Endothelial cell (in vitro differentiated cells): ENCODE results near the gene ATP6V0E2. TPM values are rescaled to one million over a fixed set of nuclear protein-coding genes. Genes with fewer than 3 reads are reported as not detected.

Experiments used
- DNase-seq: peaks from one replicate; pipeline ENCODE4 v3.0.0; 2021; ENCODE audit warnings: low spot score
- H3K27ac Mint-ChIP-seq: one replicate; pipeline ENCODE4 v1.8.0; 2021; ENCODE audit warnings: mixed read lengths, inconsistent platforms; ENCODE audit not compliant: unreplicated experiment
- H3K27me3 Mint-ChIP-seq: one replicate; pipeline ENCODE4 v1.8.0; 2021; ENCODE audit warnings: mild to moderate bottlenecking, moderate library complexity, mixed read lengths, inconsistent platforms; ENCODE audit not compliant: unreplicated experiment
- H3K36me3 Mint-ChIP-seq: one replicate; pipeline ENCODE4 v1.8.0; 2021; ENCODE audit warnings: mild to moderate bottlenecking, low read depth, mixed read lengths, inconsistent platforms; ENCODE audit not compliant: unreplicated experiment
- H3K4me1 Mint-ChIP-seq: one replicate; pipeline ENCODE4 v1.8.0; 2021; ENCODE audit warnings: mild to moderate bottlenecking, mixed read lengths, inconsistent platforms; ENCODE audit not compliant: unreplicated experiment
- H3K4me3 Mint-ChIP-seq: one replicate; pipeline ENCODE4 v1.8.0; 2021; ENCODE audit warnings: mild to moderate bottlenecking, mixed read lengths, inconsistent platforms; ENCODE audit not compliant: unreplicated experiment
- H3K9me3 Mint-ChIP-seq: one replicate; pipeline ENCODE4 v1.8.0; 2021; ENCODE audit warnings: mixed read lengths, inconsistent platforms; ENCODE audit not compliant: unreplicated experiment
- total RNA-seq: library from RNA; stranded (reverse); fragmentation: NEBNext Ultra II Directional; extraction: Animal tissue kit (Norgen Biotek cat#: 25700); gene quantifications from one replicate; pipeline ENCODE4 v1.2.1, GENCODE V29; 2021; ENCODE audit not compliant: unreplicated experiment
- TF ChIP-seq, protein P1 (sequence below): fragments of 200-600 bp; sonication (generic); IDR thresholded peaks from one replicate; pipeline ENCODE4 v1.5.0; 2021; ENCODE audit warnings: antibody characterized with exemption; ENCODE audit not compliant: unreplicated experiment

ATP6V0E2 gene
- total RNA-seq, 1 donor from 2014 or later, result 18.5 TPM

DNA sequence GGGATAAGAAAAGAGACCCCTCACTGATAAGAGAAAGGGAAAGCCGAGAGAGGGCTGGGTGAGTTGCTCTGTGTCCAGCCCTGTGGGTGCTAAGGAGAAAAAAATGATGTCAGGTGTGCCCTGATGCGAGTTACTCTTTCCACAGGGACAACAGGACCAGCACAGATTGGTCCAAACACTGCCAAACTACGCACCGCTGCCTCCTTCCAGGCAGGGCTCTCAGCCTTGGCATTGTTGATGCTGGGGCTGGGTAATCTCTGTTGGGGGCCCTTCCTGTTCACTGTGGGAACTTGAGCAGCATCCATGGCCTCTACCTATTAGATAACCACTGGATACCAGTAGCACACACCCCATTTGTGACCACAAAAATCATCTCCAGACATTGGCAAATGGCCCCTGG is 10.3 kb upstream of the ATP6V0E2 start:
- DNase-seq, result no peak
- Mint-ChIP-seq H3K36me3 (peaks cover 21% of the 10 kb centered on the region), H3K9me3 (no peaks in the 10 kb centered on the region), H3K4me3 (no peak overlapping the region), H3K27me3 (peaks cover 8% of the 10 kb centered on the region), H3K27ac (no peak overlapping the region), H3K4me1 (peaks cover 12% of the 10 kb centered on the region)
- TF ChIP-seq, protein P1, sequence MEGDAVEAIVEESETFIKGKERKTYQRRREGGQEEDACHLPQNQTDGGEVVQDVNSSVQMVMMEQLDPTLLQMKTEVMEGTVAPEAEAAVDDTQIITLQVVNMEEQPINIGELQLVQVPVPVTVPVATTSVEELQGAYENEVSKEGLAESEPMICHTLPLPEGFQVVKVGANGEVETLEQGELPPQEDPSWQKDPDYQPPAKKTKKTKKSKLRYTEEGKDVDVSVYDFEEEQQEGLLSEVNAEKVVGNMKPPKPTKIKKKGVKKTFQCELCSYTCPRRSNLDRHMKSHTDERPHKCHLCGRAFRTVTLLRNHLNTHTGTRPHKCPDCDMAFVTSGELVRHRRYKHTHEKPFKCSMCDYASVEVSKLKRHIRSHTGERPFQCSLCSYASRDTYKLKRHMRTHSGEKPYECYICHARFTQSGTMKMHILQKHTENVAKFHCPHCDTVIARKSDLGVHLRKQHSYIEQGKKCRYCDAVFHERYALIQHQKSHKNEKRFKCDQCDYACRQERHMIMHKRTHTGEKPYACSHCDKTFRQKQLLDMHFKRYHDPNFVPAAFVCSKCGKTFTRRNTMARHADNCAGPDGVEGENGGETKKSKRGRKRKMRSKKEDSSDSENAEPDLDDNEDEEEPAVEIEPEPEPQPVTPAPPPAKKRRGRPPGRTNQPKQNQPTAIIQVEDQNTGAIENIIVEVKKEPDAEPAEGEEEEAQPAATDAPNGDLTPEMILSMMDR, result no peak

GRCh38 chr7:149864023-149864422 is 9.7 kb upstream of the ATP6V0E2 start:
- Mint-ChIP-seq H3K4me3 (no peak overlapping the region), H3K4me1 (peaks cover 9% of the 10 kb centered on the region), H3K27ac (no peak overlapping the region), H3K9me3 (no peaks in the 10 kb centered on the region), H3K36me3 (peaks cover 21% of the 10 kb centered on the region), H3K27me3 (peaks cover 8% of the 10 kb centered on the region)
- DNase-seq, result no peak
- TF ChIP-seq, protein P1, result no peak

GRCh38 chr7:149864751-149865150 is 9.0 kb upstream of the ATP6V0E2 start:
- Mint-ChIP-seq H3K27ac (no peak overlapping the region), H3K4me1 (peaks cover 9% of the 10 kb centered on the region), H3K4me3 (no peak overlapping the region), H3K36me3 (peaks cover 15% of the 10 kb centered on the region), H3K27me3 (peaks cover 11% of the 10 kb centered on the region), H3K9me3 (no peaks in the 10 kb centered on the region)
- no peak for DNase-seq
- TF ChIP-seq, protein P1, result no peak

DNA sequence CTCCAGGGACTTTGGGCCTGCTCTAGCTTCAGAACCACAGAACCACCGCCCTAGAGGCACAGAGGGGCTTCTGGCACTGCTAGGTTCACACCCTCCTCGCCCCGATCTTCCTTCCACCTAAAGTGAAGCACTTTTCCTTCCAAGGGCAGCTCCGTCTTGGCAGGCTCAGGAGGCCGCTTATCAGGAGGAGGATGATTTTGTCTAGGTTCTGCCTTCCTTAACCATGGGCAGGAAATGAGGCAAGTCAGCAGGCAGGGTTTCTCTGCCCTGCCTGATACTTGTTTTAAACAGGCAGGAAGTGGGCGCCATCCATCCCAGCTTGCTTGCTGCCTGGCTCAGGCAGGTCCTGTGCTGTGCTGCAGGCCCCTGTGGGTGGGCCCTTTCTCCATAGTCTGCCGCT is 8.3 kb upstream of the ATP6V0E2 start:
- peaks cover 16% of the 10 kb centered on the region for H3K4me1 Mint-ChIP-seq
- H3K27me3 Mint-ChIP-seq, result peaks cover 8% of the 10 kb centered on the region
- H3K9me3 Mint-ChIP-seq, result no peaks in the 10 kb centered on the region
- TF ChIP-seq, protein P1, result no peak
- H3K4me3 Mint-ChIP-seq, result no peak overlapping the region
- H3K27ac Mint-ChIP-seq, result no peak overlapping the region
- peaks cover 8% of the 10 kb centered on the region for H3K36me3 Mint-ChIP-seq
- no peak for DNase-seq

DNA sequence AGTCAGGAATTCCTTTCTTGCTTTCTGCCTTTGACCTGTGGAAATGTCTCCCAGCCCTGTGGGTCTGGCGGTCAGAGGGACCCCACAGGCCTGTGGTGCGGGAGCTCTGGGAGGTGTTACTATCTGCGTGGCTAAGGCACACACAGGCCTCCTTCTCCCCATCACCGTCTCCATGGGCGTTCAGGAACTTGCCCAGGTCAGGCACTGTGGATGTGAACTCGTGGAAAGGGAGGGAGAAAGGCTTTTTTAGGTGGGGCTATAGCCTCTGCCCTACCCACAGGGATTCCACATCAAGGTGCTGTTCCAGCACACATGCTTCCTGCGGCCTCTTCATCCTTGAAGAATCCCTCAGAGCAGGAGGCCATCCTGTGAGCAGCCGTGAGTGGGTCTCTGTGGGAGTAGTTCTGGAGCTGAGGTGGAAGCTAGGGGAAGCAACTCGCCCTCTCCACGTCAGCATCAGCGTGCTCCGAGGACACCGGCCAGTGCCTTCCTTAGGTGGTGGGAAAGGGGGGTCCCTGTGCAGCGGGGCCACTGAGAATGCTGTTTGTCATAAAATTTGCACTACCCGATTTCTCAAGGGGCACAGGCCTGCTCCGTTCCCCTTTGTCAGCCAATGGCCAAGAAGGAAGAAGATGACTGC is 7.5 kb upstream of the ATP6V0E2 start:
- H3K4me1 Mint-ChIP-seq, result peaks cover 23% of the 10 kb centered on the region
- no peak overlapping the region for H3K4me3 Mint-ChIP-seq
- H3K9me3 Mint-ChIP-seq, result no peaks in the 10 kb centered on the region
- DNase-seq, result no peak
- peaks cover 8% of the 10 kb centered on the region for H3K36me3 Mint-ChIP-seq
- no peak overlapping the region for H3K27ac Mint-ChIP-seq
- H3K27me3 Mint-ChIP-seq, result peaks cover 8% of the 10 kb centered on the region
- TF ChIP-seq, protein P1, result no peak
